H1 (cell line): ENCODE data around the gene SYVN1. TPM values are rescaled to one million over a fixed set of nuclear protein-coding genes. Genes with fewer than 3 reads are reported as not detected.

Source experiments
- CTCF ChIA-PET: fragments of 300-600 bp; sonication (Branson Sonifier 250); formaldehyde crosslinking; loops from one replicate; lab custom pipeline; 2021; ENCODE audit not compliant: partially characterized antibody; lab: Charles Lee
- POLR2A ChIA-PET: fragments of 300-600 bp; sonication (Branson Sonifier 250); formaldehyde crosslinking; loops from one replicate; lab custom pipeline; 2021; ENCODE audit warnings: inconsistent platforms; ENCODE audit not compliant: partially characterized antibody; lab: Charles Lee
- DNase-seq, 2 experiments: peaks; one replicate each; pipeline versions ENCODE4 v3.0.0 to v3.0.0-alpha.2; 2010 to 2022; ENCODE audit warnings: low spot score in 2 of 2, low read depth in 1 of 2, mixed read lengths in 1 of 2
- FAIRE-seq: peaks from 2 replicates; lab custom pipeline; 2011; peaks lifted over from hg19 to GRCh38; lab: Jason Lieb, UNC
- H2AFZ ChIP-seq: 2 replicates; pipeline ENCODE4 v1.8.1; 2012; ENCODE audit warnings: low read length, inconsistent platforms
- H2AK5ac ChIP-seq: 2 replicates; pipeline ENCODE4 v1.6.1; 2013; ENCODE audit warnings: low read depth, low read length
- H2BK120ac ChIP-seq: replicated peaks from 2 replicates; pipeline ENCODE3; 2013; ENCODE audit warnings: low read depth, low read length, inconsistent platforms
- H2BK12ac ChIP-seq: 2 replicates; pipeline ENCODE4 v1.6.1; 2013; ENCODE audit warnings: low read depth, low read length
- H2BK15ac ChIP-seq: 2 replicates; pipeline ENCODE4 v1.6.1; 2013; ENCODE audit warnings: low read length
- H2BK20ac ChIP-seq: 2 replicates; pipeline ENCODE4 v1.6.1; 2013; ENCODE audit warnings: low read length
- H2BK5ac ChIP-seq: 2 replicates; pipeline ENCODE4 v1.6.1; 2013; ENCODE audit warnings: low read depth, low read length
- H3K14ac ChIP-seq: 2 replicates; pipeline ENCODE4 v1.6.1; 2013; ENCODE audit warnings: inconsistent platforms; ENCODE audit not compliant: insufficient read length
- H3K18ac ChIP-seq: 2 replicates; pipeline ENCODE4 v1.6.1; 2013; ENCODE audit warnings: low read length; ENCODE audit errors: extremely low read depth
- H3K23ac ChIP-seq: 2 replicates; pipeline ENCODE4 v1.6.1; 2013; ENCODE audit warnings: inconsistent platforms; ENCODE audit not compliant: insufficient read length
- H3K23me2 ChIP-seq: 2 replicates; pipeline ENCODE4 v1.6.1; 2013; ENCODE audit warnings: low read depth, low read length
- H3K27ac ChIP-seq: 2 replicates; pipeline ENCODE4 v1.6.1; 2011; ENCODE audit warnings: low read depth, low read length, inconsistent platforms
- H3K27me3 ChIP-seq, 4 experiments: replicated peaks in 1 of 4; 1 replicate in 1 of 4; 2 replicates in 3 of 4; pipeline versions ENCODE4 v1.6.1 to v1.8.1; 2011 to 2013; ENCODE audit warnings: low read length in 3 of 4, mild to moderate bottlenecking in 3 of 4, inconsistent platforms in 2 of 4, mixed read lengths in 2 of 4, moderate library complexity in 1 of 4; ENCODE audit not compliant: control insufficient read depth in 3 of 4, insufficient read depth in 3 of 4; ENCODE audit errors: extremely low read depth in 1 of 4
- H3K36me3 ChIP-seq, 4 experiments: 2 replicates each; pipeline versions ENCODE4 v1.6.1 to v1.8.1; 2011 to 2013; ENCODE audit warnings: mild to moderate bottlenecking in 4 of 4, low read length in 3 of 4, moderate library complexity in 2 of 4, control low read depth in 1 of 4, inconsistent platforms in 1 of 4; ENCODE audit not compliant: insufficient read depth in 4 of 4, control insufficient read depth in 2 of 4
- H3K4ac ChIP-seq: replicated peaks from 2 replicates; pipeline ENCODE3; 2013; ENCODE audit warnings: low read length, low read depth, mixed read lengths, inconsistent platforms; ENCODE audit not compliant: insufficient read length
- H3K4me1 ChIP-seq, 4 experiments: replicated peaks in 1 of 4; 1 replicate in 1 of 4; 2 replicates in 3 of 4; pipeline versions ENCODE4 v1.6.1 to v1.8.1; 2011 to 2013; ENCODE audit warnings: low read length in 3 of 4, inconsistent platforms in 2 of 4, mixed read lengths in 1 of 4; ENCODE audit not compliant: insufficient read depth in 4 of 4, control insufficient read depth in 3 of 4
- H3K4me2 ChIP-seq, 2 experiments: 2 replicates each; pipeline versions ENCODE4 v1.6.1 to v1.8.1; 2011 to 2013; ENCODE audit warnings: low read depth in 2 of 2, low read length in 2 of 2, control low read depth in 1 of 2, inconsistent platforms in 1 of 2, mild to moderate bottlenecking in 1 of 2; ENCODE audit not compliant: insufficient read depth in 1 of 2
- H3K4me3 ChIP-seq, 4 experiments: fragments of 200-600, 300-600 bp in 1 of 4; sonication (generic), shearing (Covaris generic), sonication (Bioruptor Twin) in 1 of 4; 2 replicates each; pipeline versions ENCODE4 v1.5.1 to v1.8.1; 2011 to 2016; ENCODE audit warnings: low read length in 4 of 4, low read depth in 3 of 4, control low read depth in 2 of 4, inconsistent platforms in 2 of 4, mild to moderate bottlenecking in 2 of 4, mixed read lengths in 1 of 4, moderate library complexity in 1 of 4; ENCODE audit not compliant: insufficient read depth in 2 of 4; ENCODE audit errors: extremely low read depth in 1 of 4
- H3K56ac ChIP-seq: replicated peaks from 2 replicates; pipeline ENCODE3; 2013; ENCODE audit warnings: low read depth, mild to moderate bottlenecking, mixed read lengths, low read length, inconsistent platforms; ENCODE audit not compliant: insufficient read length
- H3K79me1 ChIP-seq: 2 replicates; pipeline ENCODE4 v1.6.1; 2013; ENCODE audit warnings: low read depth, low read length, control low read depth
- H3K79me2 ChIP-seq, 2 experiments: 2 replicates each; pipeline versions ENCODE4 v1.6.1 to v1.8.1; 2012 to 2013; ENCODE audit warnings: low read length in 2 of 2, mild to moderate bottlenecking in 2 of 2, inconsistent platforms in 1 of 2; ENCODE audit not compliant: insufficient read depth in 2 of 2, control insufficient read depth in 1 of 2
- H3K9ac ChIP-seq, 4 experiments: replicated peaks in 1 of 4; 1 replicate in 1 of 4; 2 replicates in 3 of 4; pipeline versions ENCODE4 v1.6.1 to v1.8.1; 2011 to 2013; ENCODE audit warnings: low read depth in 3 of 4, low read length in 3 of 4, control low read depth in 2 of 4, mild to moderate bottlenecking in 2 of 4, moderate library complexity in 2 of 4, inconsistent platforms in 1 of 4; ENCODE audit errors: extremely low read depth in 1 of 4
- H3K9me3 ChIP-seq, 2 experiments: 2 replicates each; pipeline versions ENCODE4 v1.6.1 to v1.8.1; 2012 to 2013; ENCODE audit warnings: mild to moderate bottlenecking in 2 of 2, moderate library complexity in 2 of 2, control low read depth in 1 of 2, inconsistent platforms in 1 of 2, low read depth in 1 of 2, low read length in 1 of 2, mixed read lengths in 1 of 2; ENCODE audit not compliant: insufficient read depth in 2 of 2
- H4K20me1 ChIP-seq, 2 experiments: replicated peaks in 1 of 2; 2 replicates each; pipeline versions ENCODE3 to v1.8.1; 2011 to 2013; ENCODE audit warnings: inconsistent platforms in 2 of 2, low read length in 2 of 2, mild to moderate bottlenecking in 1 of 2; ENCODE audit not compliant: insufficient read depth in 2 of 2, control insufficient read depth in 1 of 2
- H4K5ac ChIP-seq: 2 replicates; pipeline ENCODE4 v1.6.1; 2013; ENCODE audit warnings: low read length, low read depth, mixed read lengths, inconsistent platforms; ENCODE audit not compliant: insufficient read length
- H4K8ac ChIP-seq: 2 replicates; pipeline ENCODE4 v1.8.0; 2013; ENCODE audit warnings: mild to moderate bottlenecking, moderate library complexity, low read length, inconsistent platforms; ENCODE audit not compliant: insufficient read depth; ENCODE audit errors: extremely low read depth
- H4K91ac ChIP-seq: replicated peaks from 2 replicates; pipeline ENCODE3; 2013; ENCODE audit warnings: low read length, mixed read lengths, inconsistent platforms; ENCODE audit not compliant: insufficient read length
- PHF8 ChIP-seq: fragments of 200-600 bp; sonication (generic); conservative IDR thresholded peaks from 2 replicates; pipeline ENCODE4 v1.7.1; 2012; ENCODE audit warnings: low read depth, mild to moderate bottlenecking, inconsistent platforms, low read length, moderate library complexity
- RAD21 ChIP-seq, 2 experiments: IDR thresholded peaks in 1 of 2; conservative IDR thresholded peaks in 1 of 2; 2 replicates each; pipeline ENCODE4 v1.6.1; 2011; ENCODE audit warnings: low read depth in 2 of 2, low read length in 2 of 2, improper control_type of control experiment in 1 of 2, inconsistent platforms in 1 of 2, mild to moderate bottlenecking in 1 of 2, moderate library complexity in 1 of 2
- SIRT6 ChIP-seq: IDR thresholded peaks from one replicate; pipeline ENCODE4 v1.7.1; 2012; ENCODE audit warnings: low read length, inconsistent platforms
- SP2 ChIP-seq: IDR thresholded peaks from 2 replicates; pipeline ENCODE4 v1.6.1; 2012; ENCODE audit warnings: mild to moderate bottlenecking, low read length, inconsistent platforms
- WGBS, 2 experiments: shearing (Covaris generic) in 1 of 2; methylation state at CpG; one replicate each; pipeline versions ENCODE4 v1.1.6 to v1.1.7; 2013 to 2015; ENCODE audit warnings: low lambda C conversion rate in 2 of 2, mixed read lengths in 2 of 2, inconsistent platforms in 1 of 2, low coverage in 1 of 2, missing lambda C conversion rate in 1 of 2; ENCODE audit not compliant: insufficient replicate concordance in 2 of 2, insufficient coverage in 1 of 2, insufficient read length in 1 of 2; ENCODE audit errors: extremely low coverage in 1 of 2, missing lambda C conversion rate in 1 of 2; 5-methylcytosine and 5-hydroxymethylcytosine counted together
- polyA plus RNA-seq, 7 experiments: library from polyadenylated mRNA; depleted of rRNA in 3 of 7; stranded (reverse) in 5 of 7; unstranded in 2 of 7; fragments of >200 nt in 5 of 7; fragments of 200-250 nt in 2 of 7; gene quantifications; 1 replicate in 5 of 7; 2 replicates in 1 of 7; 4 replicates in 1 of 7; pipeline versions ENCODE4 v1.2.1 to v1.2.3, GENCODE V29; 2011 to 2013; ENCODE audit warnings: missing spikeins in 2 of 7, mixed read lengths in 2 of 7
- total RNA-seq: library from RNA; stranded (reverse); fragmentation: NEBNext Ultra II Directional; extraction: Animal tissue kit (Norgen Biotek cat#: 25700); gene quantifications from 2 replicates; pipeline ENCODE4 v1.2.1, GENCODE V29; 2021

SYVN1 gene
- total and polyA plus RNA-seq, 2 of the 8 experiments (the other 6 are each of a cell fraction or from before 2014, with no cell fraction given), result 27.8 to 29.4 TPM

GRCh38 chr11:65121447-65121864 lies 12.9 kb downstream of the SYVN1 start:
- H3K18ac ChIP-seq, result peak overlapping the region; percentile 41; the same call in 1 of the 2 replicates
- peak overlapping the region; percentile 84 to 96 (median 90) for H3K9ac ChIP-seq
- TF ChIP-seq SP2, result no peak
- no peak for TF ChIP-seq SIRT6
- no peak for TF ChIP-seq RAD21 (IDR thresholded peaks at IDR 0.05 in 1 of 2, conservative IDR thresholded peaks at IDR 0.05 in 1 of 2; ENCODE audit: low read depth in 2 of 2, low read length in 2 of 2)
- TF ChIP-seq PHF8, result no peak
- peaks cover 4% of the 10 kb centered on the region in 2 experiments for H4K20me1 ChIP-seq
- H3K14ac ChIP-seq, result no peak overlapping the region
- H4K5ac ChIP-seq, result peak overlapping the region; percentile 34
- no peaks in the 10 kb centered on the region for H3K27me3 ChIP-seq
- 8% methylated on average over 22 of the region's 22 CpGs; no CpG with 5 or more reads in 1 of the 2 experiments for WGBS, 2 experiments
- H3K4me1 ChIP-seq, result peaks cover 0 to 10% (median 5%) of the 10 kb centered on the region in 4 experiments; a peak in 6 of 7 replicates
- H4K91ac ChIP-seq, result peak overlapping the region; percentile 10
- H4K8ac ChIP-seq, result peak overlapping the region; percentile 99
- no peak overlapping the region for H2AK5ac ChIP-seq
- H3K4ac ChIP-seq, result no peak overlapping the region
- no peak overlapping the region for H2BK15ac ChIP-seq
- peaks cover 6 to 38% of the 10 kb centered on the region in 2 experiments for H3K79me2 ChIP-seq
- H3K36me3 ChIP-seq, result peaks cover 15 to 48% (median 37%) of the 10 kb centered on the region in 4 experiments
- H3K23ac ChIP-seq, result no peak overlapping the region
- peak overlapping the region; percentile 76 to 89 for H3K4me2 ChIP-seq
- H3K4me3 ChIP-seq, result peak overlapping the region; percentile 80 to 98 (median 93)
- H3K23me2 ChIP-seq, result peaks cover 8% of the 10 kb centered on the region; the same call in 1 of the 2 replicates
- DNase-seq, result no peak
- FAIRE-seq, result no peak
- no peaks in the 10 kb centered on the region for H3K9me3 ChIP-seq
- peaks cover 9% of the 10 kb centered on the region for H3K79me1 ChIP-seq
- peak overlapping the region; percentile 48 for H3K56ac ChIP-seq
- no peak overlapping the region for H2BK12ac ChIP-seq
- peak overlapping the region; percentile 87 for H3K27ac ChIP-seq
- CTCF ChIA-PET, result interaction anchor here (0.6 to 3.0 kb wide), 9 partner anchors 8 to 338 kb away, joined by 3 to 14 read pairs (median 7); partner anchors contain the start of genes CAPN1 and TM7SF2
- POLR2A ChIA-PET, result interaction anchor here (0.6 to 17.4 kb wide), 41 partner anchors 10 to 791 kb away, joined by 3 to 305 read pairs (median 4); partner anchors contain the start of genes ARL2, CAPN1, CDC42EP2 and GPHA2
- H2BK20ac ChIP-seq, result no peak overlapping the region
- H2AFZ ChIP-seq, result no peak overlapping the region
- no peak overlapping the region for H2BK120ac ChIP-seq
- peak overlapping the region; percentile 91 for H2BK5ac ChIP-seq
